Mucosa of descending colon (tissue), 3 donors: Measurements from ENCODE around the gene ZNF692. TPM values are rescaled to one million over a fixed set of nuclear protein-coding genes. Genes with fewer than 3 reads are reported as not detected.

Experiments
- ATAC-seq: fragments of 200-7000 bp; cut with Tn5 transposase; one replicate; pipeline ENCODE4 v1.9.1; 2020; ENCODE audit warnings: mild to moderate bottlenecking, moderate library complexity
- DNase-seq, 3 donors: peaks; one replicate each; pipeline ENCODE4 v3.0.0-alpha.2; 2020
- H3K36me3 ChIP-seq: fragments of 200-600 bp; one replicate; pipeline ENCODE4 v1.8.0; 2021; ENCODE audit warnings: low read depth, mild to moderate bottlenecking
- H3K4me1 ChIP-seq: fragments of 200-600 bp; one replicate; pipeline ENCODE4 v1.8.0; 2021; ENCODE audit warnings: low read depth, mild to moderate bottlenecking
- H3K4me3 ChIP-seq: fragments of 200-600 bp; one replicate; pipeline ENCODE4 v1.8.0; 2021; ENCODE audit warnings: mild to moderate bottlenecking
- H3K9me3 ChIP-seq: fragments of 200-600 bp; one replicate; pipeline ENCODE4 v1.8.0; 2021; ENCODE audit warnings: mild to moderate bottlenecking
- intact Hi-C, 2 donors: fragments of 100-400 bp; cut with DNase I in 1 of 2; cut with micrococcal nuclease in 1 of 2; formaldehyde crosslinking; loops; one replicate each; pipeline versions ENCODE4 v1.11.0 to v1.11.1; 2022; cut with DNase I, micrococcal nuclease
- total RNA-seq, 3 donors: library from RNA; stranded (reverse); fragmentation: NEBNext Ultra II Directional in 2 of 3; extraction: Animal tissue kit (Norgen Biotek cat#: 25700) in 2 of 3; gene quantifications; one replicate each; pipeline versions ENCODE4 v1.2.1 to v1.2.4, GENCODE V29; 2021 to 2023
- TF ChIP-seq, protein P1 (sequence below): fragments of 200-600 bp; IDR thresholded peaks from one replicate; pipeline ENCODE4 v1.8.0; 2022; ENCODE audit warnings: antibody characterized with exemption, mild to moderate bottlenecking
- donor health status: DM: no; HTN: no; CAD: no; lungs with moderate emphysema.
- donor health status: DM: no; HTN: no; CAD: no.
- donor health status: DM: no; HTN: yes; CAD: no.

The ZNF692 gene
- total RNA-seq, 3 donors from 2014 or later = 26.7 to 51.7 (median 43.6) TPM

DNA sequence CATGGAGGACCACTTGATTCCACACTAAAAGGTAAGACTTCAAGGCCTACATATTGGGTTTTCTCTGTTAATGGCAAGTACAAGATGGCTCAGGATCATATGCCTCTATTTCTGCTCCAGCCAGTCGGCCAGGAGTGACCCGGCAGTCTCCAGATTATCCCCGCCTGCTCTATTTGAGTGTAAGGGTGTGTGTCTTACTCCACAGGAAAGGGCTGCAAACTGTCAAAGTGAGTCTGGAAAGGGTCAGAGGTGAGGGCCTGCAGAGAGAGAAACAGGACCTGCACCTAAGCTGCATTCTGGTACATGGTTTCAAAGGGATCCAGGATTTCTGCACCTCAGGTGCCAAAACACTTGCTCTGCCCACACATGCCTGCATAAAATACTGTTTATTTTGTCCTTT is 9.2 kb downstream of the ZNF692 start:
- H3K4me3 ChIP-seq = no peak overlapping the region
- TF ChIP-seq, protein P1, sequence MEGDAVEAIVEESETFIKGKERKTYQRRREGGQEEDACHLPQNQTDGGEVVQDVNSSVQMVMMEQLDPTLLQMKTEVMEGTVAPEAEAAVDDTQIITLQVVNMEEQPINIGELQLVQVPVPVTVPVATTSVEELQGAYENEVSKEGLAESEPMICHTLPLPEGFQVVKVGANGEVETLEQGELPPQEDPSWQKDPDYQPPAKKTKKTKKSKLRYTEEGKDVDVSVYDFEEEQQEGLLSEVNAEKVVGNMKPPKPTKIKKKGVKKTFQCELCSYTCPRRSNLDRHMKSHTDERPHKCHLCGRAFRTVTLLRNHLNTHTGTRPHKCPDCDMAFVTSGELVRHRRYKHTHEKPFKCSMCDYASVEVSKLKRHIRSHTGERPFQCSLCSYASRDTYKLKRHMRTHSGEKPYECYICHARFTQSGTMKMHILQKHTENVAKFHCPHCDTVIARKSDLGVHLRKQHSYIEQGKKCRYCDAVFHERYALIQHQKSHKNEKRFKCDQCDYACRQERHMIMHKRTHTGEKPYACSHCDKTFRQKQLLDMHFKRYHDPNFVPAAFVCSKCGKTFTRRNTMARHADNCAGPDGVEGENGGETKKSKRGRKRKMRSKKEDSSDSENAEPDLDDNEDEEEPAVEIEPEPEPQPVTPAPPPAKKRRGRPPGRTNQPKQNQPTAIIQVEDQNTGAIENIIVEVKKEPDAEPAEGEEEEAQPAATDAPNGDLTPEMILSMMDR = no peak
- H3K36me3 ChIP-seq = peaks cover 15% of the 10 kb centered on the region
- H3K9me3 ChIP-seq = no peaks in the 10 kb centered on the region
- ATAC-seq (no peak), DNase-seq (no peak)
- H3K4me1 ChIP-seq = no peaks in the 10 kb centered on the region
- intact Hi-C loops = no loop called here

DNA sequence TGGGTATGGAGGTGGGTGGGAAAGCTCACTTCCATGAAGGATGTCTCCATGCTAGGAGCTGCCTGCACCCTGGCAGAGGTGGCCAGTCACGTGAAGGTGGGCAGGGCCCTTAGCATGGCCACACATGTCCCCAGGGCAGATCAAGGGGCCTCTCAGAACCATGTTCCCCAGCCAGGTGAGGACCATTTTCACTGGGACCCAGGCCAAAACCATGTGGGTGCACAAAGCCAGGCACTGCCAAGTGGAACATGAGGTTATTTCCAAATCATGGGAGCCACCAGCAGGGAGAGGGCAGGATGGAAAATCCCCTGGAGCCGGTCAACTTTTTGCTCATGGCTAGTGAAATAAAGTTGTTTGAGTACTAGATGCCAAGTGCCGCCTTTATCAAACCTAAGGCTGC is 9.7 kb downstream of the ZNF692 start:
- ATAC-seq = no peak
- TF ChIP-seq, protein P1 = no peak
- DNase-seq = no peak
- no peaks in the 10 kb centered on the region for H3K4me1 ChIP-seq
- no peaks in the 10 kb centered on the region for H3K9me3 ChIP-seq
- intact Hi-C loops = no loop called here
- peaks cover 15% of the 10 kb centered on the region for H3K36me3 ChIP-seq
- no peak overlapping the region for H3K4me3 ChIP-seq

- ATAC-seq = no peak
- no peaks in the 10 kb centered on the region for H3K4me1 ChIP-seq
Measured at GRCh38 chr1:248848602-248849001, 10.3 kb downstream of the ZNF692 start.

GRCh38 chr1:248847956-248848561 is 10.8 kb downstream of the ZNF692 start:
- TF ChIP-seq, protein P1 = no peak
- H3K9me3 ChIP-seq = no peaks in the 10 kb centered on the region
- no peak overlapping the region for H3K4me3 ChIP-seq
- intact Hi-C loops = no loop called here
- H3K36me3 ChIP-seq = peaks cover 15% of the 10 kb centered on the region
- DNase-seq (no peak), ATAC-seq (no peak)
- no peaks in the 10 kb centered on the region for H3K4me1 ChIP-seq

More at GRCh38 chr1:248848602-248849001, 10.3 kb downstream of the ZNF692 start:
- TF ChIP-seq, protein P1 = no peak
- no peak for DNase-seq
- peaks cover 15% of the 10 kb centered on the region for H3K36me3 ChIP-seq
- no peak overlapping the region for H3K4me3 ChIP-seq
- intact Hi-C loops = no loop called here
- no peaks in the 10 kb centered on the region for H3K9me3 ChIP-seq

GRCh38 chr1:248847181-248847955 is 11.5 kb downstream of the ZNF692 start:
- Histone ChIP-seq H3K4me1 (no peaks in the 10 kb centered on the region), H3K9me3 (no peaks in the 10 kb centered on the region), H3K4me3 (no peak overlapping the region), H3K36me3 (peaks cover 15% of the 10 kb centered on the region)
- no peak for DNase-seq
- TF ChIP-seq, protein P1 = no peak
- no peak for ATAC-seq
- intact Hi-C loops = no loop called here
